GM19324 (cell line): ENCODE data around the gene VPS26A.

Experiments used
- ATAC-seq: cut with Tn5 transposase; IDR thresholded peaks from one replicate; pipeline ENCODE4 v1.9.1; 2021; ENCODE audit warnings: mild to moderate bottlenecking, moderate library complexity; ENCODE audit not compliant: unreplicated experiment, low FRiP score

VPS26A gene

GRCh38 chr10:69123747-69124562, at the start of gene VPS26A:
Gene VPS26A (plus strand): TSS chr10:69124178. CDS start chr10:69124278, 100 bp downstream.
- ATAC-seq: peak; percentile 89

DNA sequence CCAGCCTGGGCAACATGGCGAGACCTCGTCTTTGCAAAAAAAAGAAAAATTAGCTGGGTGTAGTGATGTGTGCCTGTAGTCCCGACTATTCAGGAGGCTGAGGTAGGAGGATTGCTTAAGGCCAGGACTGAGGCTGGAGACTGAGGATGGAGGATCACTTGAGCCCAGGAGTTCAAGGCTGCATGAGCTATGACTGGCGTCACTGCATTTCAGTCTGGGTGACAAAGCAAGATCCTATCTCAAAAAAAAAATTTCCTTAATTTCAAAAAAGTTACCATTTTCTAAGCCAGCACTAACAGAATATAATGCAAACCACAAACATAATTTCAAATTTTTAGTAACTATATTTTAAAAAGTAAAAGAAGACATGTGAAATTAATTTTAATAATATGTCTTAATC, 49.4 kb upstream of the VPS26A start:
- no peak for ATAC-seq

DNA sequence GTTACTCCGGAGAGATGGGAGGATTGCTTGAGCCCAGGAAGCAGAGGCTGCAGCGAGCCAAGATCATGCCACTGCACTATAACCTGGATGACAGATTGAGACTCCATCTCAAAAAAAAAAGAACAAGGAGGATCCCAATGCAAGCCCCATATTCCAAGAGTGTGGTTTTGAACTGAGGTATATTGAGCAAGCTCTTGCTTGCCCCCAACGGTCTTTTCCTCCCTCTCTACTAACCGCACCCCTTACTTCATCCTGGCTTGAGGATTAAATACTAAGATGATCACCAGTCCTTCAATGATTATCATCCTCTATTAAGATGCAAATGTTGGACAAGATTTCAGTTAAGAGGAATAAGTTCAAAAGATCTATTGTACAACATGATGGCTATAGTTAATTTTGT, 48.5 kb upstream of the VPS26A start:
- ATAC-seq: no peak

DNA sequence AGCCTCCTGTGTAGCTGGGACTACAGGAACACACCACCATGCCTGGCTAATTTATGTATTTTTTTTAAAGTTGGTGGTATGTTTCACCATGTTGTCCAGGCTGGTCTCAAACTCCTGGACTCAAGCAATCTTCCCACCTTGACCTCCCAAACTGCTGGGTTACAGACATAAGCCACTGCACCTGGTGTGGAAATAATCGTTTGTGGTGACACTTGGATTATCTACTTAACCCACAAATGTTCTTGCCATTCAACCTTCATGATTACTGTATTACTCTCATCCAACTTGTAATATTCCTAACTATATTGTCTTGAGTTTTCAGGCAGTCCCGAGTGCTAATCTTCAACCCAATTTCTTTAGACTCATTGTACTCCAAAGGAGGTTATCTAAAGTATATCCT, 45.7 kb upstream of the VPS26A start:
- ATAC-seq: no peak

GRCh38 chr10:69080226-69080625, 43.8 kb upstream of the VPS26A start:
- no peak for ATAC-seq

GRCh38 chr10:69086001-69086509, 37.9 kb upstream of the VPS26A start:
- no peak for ATAC-seq

DNA sequence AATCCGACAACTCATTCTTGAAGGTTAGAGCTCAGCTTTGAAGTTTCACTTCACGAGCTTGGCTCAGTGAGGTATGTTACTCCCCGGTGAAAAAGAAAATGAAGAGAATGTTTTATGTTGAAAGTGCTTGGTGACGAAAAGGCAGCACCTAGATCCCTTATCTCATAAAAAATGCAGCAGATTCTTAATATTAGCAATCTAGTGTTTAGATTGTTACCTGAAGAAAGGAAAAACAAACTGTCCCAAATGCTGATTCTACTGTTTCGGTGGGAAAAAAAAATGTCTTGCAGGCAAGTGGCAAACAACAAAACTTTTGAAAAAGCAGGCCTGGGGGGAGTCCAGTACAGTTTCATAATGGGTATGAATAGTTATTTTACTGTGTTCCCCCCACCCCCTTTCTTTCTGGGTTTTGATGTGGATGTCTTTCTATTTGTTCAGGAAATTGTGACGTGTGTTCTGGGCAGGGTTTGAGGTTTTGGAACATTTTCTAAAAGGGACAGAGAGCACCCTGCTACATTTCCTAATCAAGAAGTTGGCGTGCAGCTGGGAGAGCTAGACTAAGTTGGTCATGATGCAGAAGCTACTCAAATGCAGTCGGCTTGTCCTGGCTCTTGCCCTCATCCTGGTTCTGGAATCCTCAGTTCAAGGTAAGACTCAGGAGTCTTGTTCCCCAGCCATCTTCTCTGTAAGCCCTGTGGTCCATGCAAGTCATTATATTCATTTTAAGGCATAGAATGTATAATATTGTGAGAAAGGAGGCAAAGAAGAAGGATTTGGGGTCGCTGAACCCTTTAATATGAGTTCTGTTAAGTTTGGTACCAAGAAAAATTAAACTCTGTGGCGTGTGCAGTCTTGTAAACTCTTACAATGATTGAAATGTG, 36.1 kb upstream of the VPS26A start, which contains the start of gene SRGN:
SRGN (plus strand) TSS at position 514 of the 881 bp plus-strand sequence; CDS start at position 569, 55 bp downstream.
- peak; percentile 63 for ATAC-seq

DNA sequence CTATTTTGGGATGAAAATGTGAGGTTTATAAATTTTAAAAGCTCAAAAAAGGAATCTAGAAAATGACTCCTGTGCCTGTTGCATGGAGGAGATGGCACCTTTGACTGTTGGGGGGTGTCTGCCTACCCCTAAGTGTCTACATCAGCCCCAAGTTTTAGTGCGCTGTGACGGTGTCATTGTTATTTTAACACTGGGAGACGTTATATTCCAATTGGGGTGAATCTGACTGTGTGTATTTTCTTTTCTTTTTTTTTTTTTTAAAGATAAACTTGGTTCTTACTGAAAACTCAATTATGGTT, 35.6 kb upstream of the VPS26A start:
- ATAC-seq: no peak

DNA sequence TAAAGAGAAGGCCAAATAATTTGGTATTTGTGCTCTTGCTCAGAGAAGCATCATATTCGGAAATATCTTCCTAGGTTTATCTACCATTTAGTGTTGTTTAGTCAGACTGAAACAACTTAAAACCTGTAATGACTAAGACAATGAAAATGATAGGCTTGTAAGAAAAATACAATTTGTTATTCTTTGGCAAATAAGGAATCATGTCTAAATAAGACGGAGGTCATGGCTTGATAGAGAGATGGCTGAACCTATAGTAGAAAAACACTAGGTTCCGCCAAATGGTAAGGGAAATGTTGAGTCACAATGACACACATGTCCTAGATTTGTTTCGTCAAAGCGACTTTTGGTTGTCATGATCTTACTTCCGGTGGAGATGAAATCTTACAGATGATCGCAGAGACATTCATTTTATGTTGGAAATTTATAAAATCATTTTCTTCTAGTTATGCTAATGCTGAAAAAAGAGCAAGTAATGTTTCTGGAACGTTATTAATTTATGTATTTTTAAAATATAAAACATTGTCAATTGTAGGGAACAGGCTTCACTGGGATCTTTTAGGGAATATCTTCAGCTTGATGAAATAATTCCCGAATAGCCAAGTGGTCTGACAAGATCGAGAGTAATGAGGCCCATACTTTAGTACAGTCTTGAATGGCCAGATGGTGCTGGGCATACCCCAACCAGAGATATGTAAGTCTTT, 35.0 kb upstream of the VPS26A start:
- no peak for ATAC-seq

GRCh38 chr10:69089638-69090599, 34.1 kb upstream of the VPS26A start:
- ATAC-seq: peak; percentile 31

DNA sequence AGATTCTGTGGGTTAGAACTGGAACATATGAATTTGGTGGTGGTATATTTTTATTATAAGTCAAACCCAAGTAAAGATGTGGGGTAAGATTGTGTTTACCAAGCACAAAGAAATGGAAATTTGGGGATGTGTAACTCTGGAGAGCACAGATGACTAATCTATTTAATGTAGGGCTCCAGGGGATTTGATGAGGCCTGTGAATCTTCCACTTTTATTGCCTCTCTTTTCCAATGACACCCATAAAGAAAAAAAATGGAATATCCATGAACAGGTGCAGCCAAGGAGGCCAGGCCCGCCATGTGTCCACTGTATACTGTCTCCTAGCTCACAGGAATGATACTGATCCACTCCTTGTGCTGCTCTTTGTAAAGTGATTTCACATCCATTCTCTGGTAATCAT, 33.3 kb upstream of the VPS26A start:
- no peak for ATAC-seq

DNA sequence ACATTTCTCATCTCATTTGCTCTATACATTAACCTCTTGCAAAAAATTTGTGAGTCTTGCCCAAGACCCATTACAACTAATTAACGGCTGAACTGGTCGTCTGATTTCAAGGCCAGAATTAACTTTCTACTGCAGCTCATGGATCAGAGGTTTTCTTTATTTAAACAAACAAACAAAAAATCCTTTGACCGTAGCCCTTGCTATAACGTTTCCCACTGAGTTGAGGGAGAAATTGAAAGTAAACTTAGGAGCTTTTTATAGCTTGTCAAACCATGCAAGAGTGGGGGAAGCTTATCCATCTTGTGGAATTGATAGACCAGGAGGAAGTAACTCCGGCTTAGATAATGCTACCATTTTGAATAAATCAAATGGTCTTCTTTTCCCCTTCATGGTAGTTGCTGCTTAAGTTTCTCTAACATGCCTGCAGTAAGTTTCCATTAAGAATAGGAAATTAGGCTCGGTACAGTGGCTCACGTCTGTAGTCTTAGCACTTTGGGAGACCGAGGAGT, 32.8 kb upstream of the VPS26A start:
- no peak for ATAC-seq

DNA sequence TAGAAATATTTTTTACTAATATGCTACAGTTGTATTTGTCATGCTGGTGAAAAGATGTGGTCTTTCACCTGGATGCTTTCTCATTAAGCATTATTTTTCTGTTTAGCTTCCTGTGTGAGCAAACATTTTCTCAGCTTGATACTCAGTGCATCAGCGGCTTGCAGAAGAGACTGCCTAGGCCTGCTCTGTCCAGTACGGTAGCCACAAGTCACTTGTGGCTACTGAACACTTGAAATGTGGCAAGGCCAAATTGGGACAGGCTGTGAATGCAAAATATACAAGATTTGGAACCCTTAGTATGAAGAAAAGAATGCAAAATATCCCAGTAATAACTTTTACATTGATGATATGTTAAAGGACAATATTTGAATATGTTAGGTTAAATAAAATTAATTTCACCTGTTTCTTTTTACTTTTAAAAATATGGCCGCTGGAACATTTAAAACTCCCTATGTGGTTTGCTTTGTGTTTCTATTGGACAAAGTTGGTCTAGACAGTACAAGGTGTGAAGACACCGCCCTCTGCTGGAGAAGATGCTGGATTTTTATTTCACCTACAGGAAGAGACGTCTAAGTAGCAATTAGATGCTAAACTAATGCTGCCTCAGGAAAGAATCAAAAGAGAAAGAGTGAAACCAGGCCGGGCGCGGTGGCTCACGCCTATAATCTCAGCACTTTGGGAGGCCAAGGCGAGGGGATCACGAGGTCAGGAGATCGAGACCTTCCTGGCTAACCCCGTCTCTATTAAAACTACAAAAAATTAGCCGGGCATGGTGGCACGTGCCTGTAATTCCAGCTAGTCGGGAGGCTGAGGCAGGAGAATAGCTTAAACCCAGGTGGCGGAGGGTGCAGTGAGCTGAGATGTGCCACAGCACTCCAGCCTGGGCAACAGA, 30.8 kb upstream of the VPS26A start:
- no peak for ATAC-seq

- ATAC-seq: no peak
These were observed 30.0 kb upstream of the VPS26A start for GRCh38 chr10:69093933-69094332.

- ATAC-seq: no peak
These were observed 27.9 kb upstream of the VPS26A start for GRCh38 chr10:69096045-69096444.

DNA sequence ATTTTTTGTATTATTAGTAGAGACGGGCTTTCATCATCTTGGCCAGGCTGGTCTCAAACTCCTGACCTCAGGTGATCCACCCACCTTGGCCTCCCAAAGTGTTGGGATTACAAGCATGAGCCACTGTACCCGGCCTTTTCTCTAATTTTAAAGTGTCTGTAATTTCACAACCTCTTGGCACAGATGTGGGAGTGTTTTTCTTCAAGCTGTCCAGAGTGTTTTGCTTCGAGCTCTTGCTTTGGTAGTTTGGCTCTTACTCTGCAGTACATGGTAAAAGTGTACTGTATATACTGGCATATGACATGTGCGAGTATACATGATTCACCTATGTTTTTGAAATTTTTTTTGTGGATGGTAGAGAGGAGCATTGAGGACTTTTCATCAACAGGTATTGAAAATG, 26.2 kb upstream of the VPS26A start:
- ATAC-seq: no peak

DNA sequence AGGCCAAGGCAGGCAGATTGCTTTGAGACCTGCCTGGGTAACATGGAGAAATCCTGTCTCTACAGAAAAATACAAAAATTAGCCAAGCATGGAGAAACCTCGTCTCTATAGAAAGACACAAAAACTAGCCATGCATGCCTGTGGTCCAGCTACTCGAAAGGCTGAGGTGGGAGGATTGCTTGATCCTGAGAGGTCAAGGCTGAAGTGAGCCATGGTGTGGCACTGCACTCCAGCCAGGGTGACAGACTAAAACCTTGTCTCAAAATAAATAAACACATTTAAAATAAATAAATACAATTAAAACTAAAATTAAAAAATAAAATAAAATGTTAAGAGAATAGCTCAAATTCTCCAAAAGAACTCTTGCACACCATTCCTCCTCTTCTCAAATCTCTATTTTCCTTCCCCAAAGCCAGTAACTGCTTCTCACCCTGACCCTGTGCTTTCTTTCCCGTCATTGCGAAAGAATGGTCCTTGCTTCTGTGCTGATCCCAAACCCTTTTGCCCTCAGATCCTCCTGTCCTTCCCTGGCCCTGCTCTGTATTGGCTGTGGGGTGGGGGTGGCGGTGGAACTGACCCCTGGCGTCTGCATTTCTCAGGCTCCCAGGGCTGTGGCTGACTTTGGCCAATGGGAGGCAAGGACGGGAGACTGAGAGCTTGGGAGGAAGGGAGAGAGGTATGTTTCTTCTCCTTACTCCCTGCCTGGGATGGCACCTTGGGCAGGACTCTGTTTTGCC, 23.7 kb upstream of the VPS26A start:
- ATAC-seq: no peak
